Inflammatory macrophage (primary cell): ENCODE measurements around the gene RAMP3.

Experiments used
- DNase-seq, 2 donors: peaks; one replicate each; pipeline ENCODE4 v3.0.0-alpha.2; 2020 to 2022

Gene RAMP3

GRCh38 chr7:45180084-45180986 is 22.7 kb downstream of the RAMP3 start:
- DNase-seq = no peak

GRCh38 chr7:45181286-45181960 is 23.8 kb downstream of the RAMP3 start:
- no peak for DNase-seq

GRCh38 chr7:45181991-45182855 is 24.6 kb downstream of the RAMP3 start:
- DNase-seq = no peak

GRCh38 chr7:45182856-45183710 is 25.5 kb downstream of the RAMP3 start:
- DNase-seq = no peak

- DNase-seq = no peak
These were observed 26.2 kb downstream of the RAMP3 start for GRCh38 chr7:45183711-45184210.

GRCh38 chr7:45184326-45185027 is 26.9 kb downstream of the RAMP3 start:
- DNase-seq = no peak

GRCh38 chr7:45185028-45185863 is 27.7 kb downstream of the RAMP3 start:
- DNase-seq = no peak

GRCh38 chr7:45185864-45186250 is 28.3 kb downstream of the RAMP3 start:
- no peak for DNase-seq

- DNase-seq = no peak
These were observed 28.7 kb downstream of the RAMP3 start for GRCh38 chr7:45186261-45186813.

- DNase-seq = no peak
These were observed 29.7 kb downstream of the RAMP3 start for GRCh38 chr7:45187089-45187945.

- DNase-seq = no peak
These were observed 30.4 kb downstream of the RAMP3 start for GRCh38 chr7:45187946-45188411.

- no peak for DNase-seq
These were observed 31.1 kb downstream of the RAMP3 start for GRCh38 chr7:45188736-45189135.

GRCh38 chr7:45189151-45189970 is 31.8 kb downstream of the RAMP3 start:
- DNase-seq = no peak

GRCh38 chr7:45190406-45191165 is 33.0 kb downstream of the RAMP3 start:
- no peak for DNase-seq

- DNase-seq = no peak
These were observed 33.8 kb downstream of the RAMP3 start for GRCh38 chr7:45191396-45191795.

GRCh38 chr7:45192621-45193041 is 35.0 kb downstream of the RAMP3 start:
- peak; percentile 53 to 57 for DNase-seq

GRCh38 chr7:45193828-45194227 is 36.2 kb downstream of the RAMP3 start:
- DNase-seq = no peak
